HCT116 (cell line): ENCODE results near the gene CERT1.

Source experiments
- ATF3 ChIP-seq: IDR thresholded peaks from 2 replicates; pipeline ENCODE4 v1.6.1; 2012
- CTCF ChIP-seq, 3 experiments: fragments of 200-600 bp in 1 of 3; sonication (generic) in 1 of 3; IDR thresholded peaks in 2 of 3; conservative IDR thresholded peaks in 1 of 3; 2 replicates each; pipeline ENCODE4 v1.5.1; 2012 to 2017; ENCODE audit warnings: low read depth in 2 of 3, low read length in 2 of 3, antibody characterized with exemption in 1 of 3, borderline replicate concordance in 1 of 3, control low read depth in 1 of 3, mild to moderate bottlenecking in 1 of 3, mixed read lengths in 1 of 3, mixed run types in 1 of 3, moderate library complexity in 1 of 3; ENCODE audit not compliant: insufficient read depth in 1 of 3
- EZH2 ChIP-seq: fragments of 200-600 bp; sonication (generic); IDR thresholded peaks from 2 replicates; pipeline ENCODE4 v1.6.1; 2017; ENCODE audit warnings: antibody characterized with exemption, mixed run types
- EZH2phosphoT487 ChIP-seq: fragments of 200-600 bp; IDR thresholded peaks from 2 replicates; pipeline ENCODE4 v1.6.1; 2018; ENCODE audit warnings: antibody characterized with exemption, borderline replicate concordance
- FOSL1 ChIP-seq: IDR thresholded peaks from 2 replicates; pipeline ENCODE4 v1.6.1; 2012; ENCODE audit warnings: low read depth
- MAX ChIP-seq: IDR thresholded peaks from 2 replicates; pipeline ENCODE4 v1.6.1; 2012
- POLR2A ChIP-seq: IDR thresholded peaks from 2 replicates; pipeline ENCODE4 v1.7.0; 2011; ENCODE audit warnings: borderline replicate concordance; ENCODE audit not compliant: insufficient read depth, insufficient read length; ENCODE audit errors: extremely low read depth
- POLR2AphosphoS5 ChIP-seq: IDR thresholded peaks from 2 replicates; pipeline ENCODE4 v1.6.1; 2011; ENCODE audit warnings: mild to moderate bottlenecking, low read depth, low read length, moderate library complexity
- REST ChIP-seq: IDR thresholded peaks from 2 replicates; pipeline ENCODE4 v1.6.1; 2012; ENCODE audit warnings: low read depth
- SIN3A ChIP-seq: IDR thresholded peaks from 2 replicates; pipeline ENCODE4 v1.6.1; 2012; ENCODE audit warnings: low read depth
- SP1 ChIP-seq: IDR thresholded peaks from 2 replicates; pipeline ENCODE4 v1.6.1; 2012; ENCODE audit warnings: low read depth
- ZBTB33 ChIP-seq: IDR thresholded peaks from 2 replicates; pipeline ENCODE4 v1.6.1; 2011; ENCODE audit warnings: mild to moderate bottlenecking, low read length, moderate library complexity; ENCODE audit not compliant: insufficient replicate concordance; ENCODE audit errors: extremely low read depth
- ZFX ChIP-seq: fragments of 450-650 bp; IDR thresholded peaks from 2 replicates; pipeline ENCODE4 v1.6.1; 2017
- ZNF274 ChIP-seq: fragments of 200-500 bp; sonication (Bioruptor generic); IDR thresholded peaks from 2 replicates; pipeline ENCODE4 v1.6.1; 2014; ENCODE audit warnings: mild to moderate bottlenecking, low read depth, low read length, inconsistent platforms

- TF ChIP-seq CTCF (IDR thresholded peaks at IDR 0.05 in 2 of 3, conservative IDR thresholded peaks at IDR 0.05 in 1 of 3; ENCODE audit: borderline replicate concordance in 1 of 3, insufficient read depth in 1 of 3, low read depth in 2 of 3, low read length in 2 of 3) (no peak), MAX (no peak), REST (no peak), POLR2A (no peak), SIN3A (no peak), POLR2AphosphoS5 (no peak), EZH2 (no peak), FOSL1 (no peak), SP1 (no peak), ZFX (no peak), EZH2phosphoT487 (no peak), ZNF274 (no peak), ZBTB33 (no peak), ATF3 (no peak)
Measured at GRCh38 chr5:75514323-75514722, 2.9 kb upstream of the CERT1 start.
